MM.1S (cell line): ENCODE results near the gene DNAJB4.

Source experiments
- EZH2 ChIP-seq: fragments of 300-600 bp; sonication (generic); optimal IDR thresholded peaks from 2 replicates; pipeline ENCODE3; 2017; ENCODE audit warnings: low read depth, mild to moderate bottlenecking, antibody characterized with exemption, low read length, mixed read lengths
- EZH2phosphoT487 ChIP-seq: fragments of 300-600 bp; sonication (generic); IDR thresholded peaks from 2 replicates; pipeline ENCODE4 v1.6.1; 2018; ENCODE audit warnings: antibody characterized with exemption, low read length
- TF ChIP-seq, protein P1 (sequence below): fragments of 300-600 bp; sonication (generic); IDR thresholded peaks from 2 replicates; pipeline ENCODE4 v1.5.1; 2016; ENCODE audit warnings: antibody characterized with exemption, low read length, mixed read lengths

DNA sequence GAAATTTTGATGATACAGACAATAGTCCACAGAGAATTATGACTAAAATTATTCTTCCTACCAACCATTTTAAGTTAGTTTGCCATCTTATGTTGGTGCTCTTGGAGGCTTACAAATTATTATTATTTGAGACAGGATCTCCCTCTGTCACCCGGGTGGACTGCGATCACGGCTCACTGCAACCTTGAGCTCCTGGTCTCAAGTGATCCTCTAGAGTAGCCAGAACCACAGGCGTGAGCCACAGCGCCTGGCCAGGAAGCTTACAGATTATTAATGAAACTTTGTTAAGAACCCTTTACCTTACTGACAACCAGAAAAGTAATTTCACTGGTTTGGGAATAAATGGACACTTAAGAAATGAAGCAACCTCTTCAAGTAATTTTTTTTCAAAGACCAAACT is 8.0 kb upstream of the DNAJB4 start:
- TF ChIP-seq EZH2 (no peak), EZH2phosphoT487 (no peak)
- TF ChIP-seq, protein P1, sequence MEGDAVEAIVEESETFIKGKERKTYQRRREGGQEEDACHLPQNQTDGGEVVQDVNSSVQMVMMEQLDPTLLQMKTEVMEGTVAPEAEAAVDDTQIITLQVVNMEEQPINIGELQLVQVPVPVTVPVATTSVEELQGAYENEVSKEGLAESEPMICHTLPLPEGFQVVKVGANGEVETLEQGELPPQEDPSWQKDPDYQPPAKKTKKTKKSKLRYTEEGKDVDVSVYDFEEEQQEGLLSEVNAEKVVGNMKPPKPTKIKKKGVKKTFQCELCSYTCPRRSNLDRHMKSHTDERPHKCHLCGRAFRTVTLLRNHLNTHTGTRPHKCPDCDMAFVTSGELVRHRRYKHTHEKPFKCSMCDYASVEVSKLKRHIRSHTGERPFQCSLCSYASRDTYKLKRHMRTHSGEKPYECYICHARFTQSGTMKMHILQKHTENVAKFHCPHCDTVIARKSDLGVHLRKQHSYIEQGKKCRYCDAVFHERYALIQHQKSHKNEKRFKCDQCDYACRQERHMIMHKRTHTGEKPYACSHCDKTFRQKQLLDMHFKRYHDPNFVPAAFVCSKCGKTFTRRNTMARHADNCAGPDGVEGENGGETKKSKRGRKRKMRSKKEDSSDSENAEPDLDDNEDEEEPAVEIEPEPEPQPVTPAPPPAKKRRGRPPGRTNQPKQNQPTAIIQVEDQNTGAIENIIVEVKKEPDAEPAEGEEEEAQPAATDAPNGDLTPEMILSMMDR: no peak
